Vagina (tissue), 2 donors: ENCODE data around the gene PRDM1. TPM values are rescaled to one million over a fixed set of nuclear protein-coding genes. Genes with fewer than 3 reads are reported as not detected.

Experiments used
- DNase-seq, 2 donors: peaks; one replicate each; pipeline ENCODE4 v3.0.0-alpha.2; 2017; ENCODE audit errors: extremely low spot score in 2 of 2
- H3K27ac ChIP-seq: fragments of 200-600 bp; sonication (generic); one replicate; pipeline ENCODE4 v1.5.1; 2019
- H3K27me3 ChIP-seq: fragments of 200-600 bp; sonication (generic); one replicate; pipeline ENCODE4 v1.5.1; 2019
- H3K36me3 ChIP-seq, 2 donors: fragments of 200-600 bp; sonication (generic); one replicate each; pipeline ENCODE4 v1.5.1; 2017 to 2019
- H3K4me1 ChIP-seq: fragments of 200-600 bp; sonication (generic); one replicate; pipeline ENCODE4 v1.5.1; 2019
- H3K4me3 ChIP-seq, 2 donors: fragments of 200-600 bp; sonication (generic); 1 replicate in 1 of 2; 2 replicates in 1 of 2; pipeline ENCODE4 v1.5.1; 2016 to 2019
- H3K9me3 ChIP-seq: fragments of 200-600 bp; sonication (generic); one replicate; pipeline ENCODE4 v1.5.1; 2019
- CTCF ChIP-seq, 3 experiments: fragments of 450-650 bp in 2 of 3; fragments of 200-600 bp in 1 of 3; sonication (generic) in 1 of 3; IDR thresholded peaks; one replicate each; pipeline ENCODE4 v1.5.1; 2017 to 2019; ENCODE audit warnings: antibody characterized with exemption in 3 of 3, mild to moderate bottlenecking in 2 of 3, moderate library complexity in 2 of 3
- POLR2A ChIP-seq, 2 donors: fragments of 450-650 bp; IDR thresholded peaks; one replicate each; pipeline ENCODE4 v1.6.1; 2017; ENCODE audit warnings: antibody characterized with exemption in 2 of 2, mild to moderate bottlenecking in 2 of 2, moderate library complexity in 2 of 2
- POLR2AphosphoS5 ChIP-seq, 2 donors: sonication (generic); formaldehyde crosslinking; IDR thresholded peaks; one replicate each; pipeline ENCODE4 v1.9.0; 2017; ENCODE audit warnings: antibody characterized with exemption in 2 of 2, mild to moderate bottlenecking in 2 of 2, low read depth in 1 of 2; ENCODE audit not compliant: insufficient read depth in 1 of 2
- intact Hi-C: fragments of 100-400 bp; cut with DNase I; formaldehyde crosslinking; loops from one replicate; pipeline ENCODE4 v1.15.1; 2023
- total RNA-seq: library from RNA; depleted of rRNA; stranded (reverse); fragments of >200 nt; gene quantifications from one replicate; pipeline ENCODE4 v1.2.3, GENCODE V29; 2016

The PRDM1 gene
- total RNA-seq, 1 donor from 2014 or later, result 27.0 TPM

DNA sequence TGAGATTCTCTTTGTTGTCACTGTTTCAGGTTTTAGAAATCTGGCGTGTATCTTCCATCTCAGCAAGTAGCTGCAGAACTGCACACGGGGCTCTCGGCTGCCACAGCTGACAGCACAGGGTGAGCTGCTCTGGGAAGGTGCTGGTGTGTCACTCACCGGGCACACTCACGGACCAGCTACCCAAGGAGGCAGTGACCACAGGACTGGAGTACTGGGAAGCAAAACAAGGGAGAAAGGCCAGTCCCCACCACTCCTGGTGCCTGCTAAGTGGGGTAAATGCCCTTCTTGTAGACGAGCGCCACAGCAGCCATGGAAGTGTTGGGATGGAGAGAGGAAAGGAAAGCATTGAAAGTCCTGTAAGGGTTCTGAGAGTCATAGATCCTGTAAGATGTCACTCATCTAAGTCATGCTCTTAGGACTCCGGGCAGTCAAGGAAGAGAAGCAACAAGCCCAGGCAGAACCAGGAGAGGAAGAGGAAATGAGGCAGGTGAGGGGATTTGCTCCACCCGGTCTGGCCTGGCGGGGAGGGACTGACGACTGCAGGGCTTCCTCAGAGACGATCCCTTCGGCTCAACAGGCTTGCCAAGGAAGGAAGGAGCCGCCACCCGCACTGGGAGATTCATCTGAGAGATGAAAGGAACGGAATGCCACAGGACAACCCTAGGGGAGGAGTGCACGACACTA lies 48.1 kb downstream of the PRDM1 start:
- intact Hi-C loops, result no loop called here
- TF ChIP-seq POLR2AphosphoS5 (IDR thresholded peaks at IDR 0.05; ENCODE audit: insufficient read depth in 1 of 2, low read depth in 1 of 2) (no peak), POLR2A (IDR thresholded peaks at IDR 0.05) (no peak), CTCF (IDR thresholded peaks at IDR 0.05) (no peak)
- Histone ChIP-seq H3K27ac (no peak overlapping the region), H3K36me3 (no peaks in the 10 kb centered on the region), H3K4me3 (no peak overlapping the region), H3K9me3 (no peaks in the 10 kb centered on the region), H3K4me1 (peaks cover 20% of the 10 kb centered on the region), H3K27me3 (no peaks in the 10 kb centered on the region)
- DNase-seq, result no peak

- Histone ChIP-seq H3K4me3 (no peak overlapping the region), H3K36me3 (no peaks in the 10 kb centered on the region), H3K9me3 (no peaks in the 10 kb centered on the region), H3K27ac (no peak overlapping the region), H3K27me3 (no peaks in the 10 kb centered on the region), H3K4me1 (peaks cover 16% of the 10 kb centered on the region)
- DNase-seq, result no peak
- TF ChIP-seq CTCF (IDR thresholded peaks at IDR 0.05) (no peak), POLR2A (IDR thresholded peaks at IDR 0.05) (no peak), POLR2AphosphoS5 (IDR thresholded peaks at IDR 0.05; ENCODE audit: insufficient read depth in 1 of 2, low read depth in 1 of 2) (no peak)
- intact Hi-C loops, result no loop called here
These were observed 48.9 kb downstream of the PRDM1 start for GRCh38 chr6:106134906-106135634.

DNA sequence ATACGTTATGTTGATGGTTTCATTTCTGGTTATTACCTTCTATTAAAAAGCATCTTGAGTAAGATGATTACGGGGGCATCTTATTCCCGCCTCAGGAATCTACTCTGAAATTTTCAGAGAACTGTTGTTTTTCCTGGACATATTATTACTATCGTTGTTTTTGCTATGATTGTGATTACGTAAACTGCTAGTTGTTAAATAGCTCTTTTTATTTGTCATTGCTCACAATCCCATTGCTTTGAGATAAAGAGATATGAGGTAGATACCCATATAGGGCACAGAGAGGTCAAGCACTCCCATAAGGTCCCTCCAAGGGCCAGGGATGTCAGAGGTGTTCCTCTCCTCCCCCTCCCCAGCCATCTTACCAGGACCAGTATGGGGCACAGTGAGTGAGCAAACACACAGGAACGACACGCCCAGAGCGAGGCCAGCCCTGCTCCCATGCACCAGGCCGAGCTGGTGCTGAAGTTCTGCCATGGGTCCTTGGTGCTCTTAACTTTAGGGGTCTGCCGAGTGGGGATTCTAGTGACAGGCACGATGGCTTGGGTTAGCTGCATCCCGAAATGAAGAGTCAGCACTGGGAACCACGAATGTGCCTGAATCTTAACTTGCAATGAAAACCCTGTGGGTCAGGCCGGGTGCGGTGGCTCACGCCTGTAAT lies 49.9 kb downstream of the PRDM1 start:
- Histone ChIP-seq H3K4me1 (peaks cover 16% of the 10 kb centered on the region), H3K27me3 (no peaks in the 10 kb centered on the region), H3K27ac (no peak overlapping the region), H3K4me3 (no peak overlapping the region), H3K36me3 (no peaks in the 10 kb centered on the region), H3K9me3 (no peaks in the 10 kb centered on the region)
- no peak for TF ChIP-seq POLR2A (IDR thresholded peaks at IDR 0.05)
- no peak for TF ChIP-seq POLR2AphosphoS5 (IDR thresholded peaks at IDR 0.05; ENCODE audit: insufficient read depth in 1 of 2, low read depth in 1 of 2)
- no peak for TF ChIP-seq CTCF (IDR thresholded peaks at IDR 0.05)
- intact Hi-C loops, result no loop called here
- DNase-seq, result no peak

DNA sequence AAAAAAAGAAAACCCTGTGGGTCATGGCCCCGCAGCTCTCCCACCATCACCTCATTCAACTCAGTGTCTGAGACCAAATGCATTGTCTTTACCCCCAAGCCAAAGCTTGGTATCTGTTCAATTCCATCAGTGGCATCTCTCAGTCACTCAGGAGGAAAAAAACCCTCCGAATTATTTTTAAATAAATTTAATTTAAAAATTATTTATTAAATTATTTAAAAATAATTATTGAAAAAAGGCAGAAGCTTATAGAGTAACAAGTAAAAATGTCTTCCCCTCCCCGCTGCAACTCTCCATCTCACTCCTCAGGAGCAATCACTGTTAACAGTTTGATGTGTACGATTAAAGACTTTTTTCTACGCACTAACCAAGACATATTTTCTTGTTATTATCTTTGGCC lies 50.7 kb downstream of the PRDM1 start:
- Histone ChIP-seq H3K4me3 (no peak overlapping the region), H3K27ac (no peak overlapping the region), H3K4me1 (peaks cover 16% of the 10 kb centered on the region), H3K36me3 (no peaks in the 10 kb centered on the region), H3K27me3 (no peaks in the 10 kb centered on the region), H3K9me3 (no peaks in the 10 kb centered on the region)
- TF ChIP-seq POLR2A (IDR thresholded peaks at IDR 0.05) (no peak), POLR2AphosphoS5 (IDR thresholded peaks at IDR 0.05; ENCODE audit: insufficient read depth in 1 of 2, low read depth in 1 of 2) (no peak), CTCF (IDR thresholded peaks at IDR 0.05) (no peak)
- intact Hi-C loops, result no loop called here
- no peak for DNase-seq
